SK-N-SH treated with all-trans-retinoic acid at 6 μM for 48 hours (cell line): ENCODE data around the gene PRKACG.

Experiments used
- ARNTL ChIP-seq: fragments of 450-650 bp; formaldehyde crosslinking; IDR thresholded peaks from 2 replicates; pipeline ENCODE4 v1.5.0; 2020; ENCODE audit warnings: low read depth, mild to moderate bottlenecking, moderate library complexity, borderline replicate concordance
- CREB5 ChIP-seq: fragments of 250-450 bp; sonication (Bioruptor Pico); IDR thresholded peaks from 2 replicates; pipeline ENCODE4 v1.5.1; 2020; ENCODE audit warnings: low read depth, mild to moderate bottlenecking, moderate library complexity
- PATZ1 ChIP-seq: fragments of 250-450 bp; sonication (Bioruptor Pico); IDR thresholded peaks from 2 replicates; pipeline ENCODE4 v1.8.0; 2020; ENCODE audit warnings: mild to moderate bottlenecking, moderate library complexity, borderline replicate concordance
- ZFP30 ChIP-seq: fragments of 450-650 bp; formaldehyde crosslinking; IDR thresholded peaks from 2 replicates; pipeline ENCODE4 v1.5.0; 2022; ENCODE audit warnings: mild to moderate bottlenecking, moderate library complexity
- ZNF70 ChIP-seq: fragments of 450-650 bp; formaldehyde crosslinking; IDR thresholded peaks from 2 replicates; pipeline ENCODE4 v1.5.0; 2020; ENCODE audit warnings: mild to moderate bottlenecking, moderate library complexity

- no peak for TF ChIP-seq PATZ1 (CRISPR knock-in tag)
- TF ChIP-seq ZNF70 (CRISPR knock-in tag), result no peak
- TF ChIP-seq ARNTL (CRISPR knock-in tag), result no peak
- TF ChIP-seq ZFP30, result no peak
- no peak for TF ChIP-seq CREB5 (CRISPR knock-in tag)
Observed at GRCh38 chr9:69045821-69046220, 31.9 kb upstream of the PRKACG start.
